ENCODE data around the gene SCLT1.

DNA sequence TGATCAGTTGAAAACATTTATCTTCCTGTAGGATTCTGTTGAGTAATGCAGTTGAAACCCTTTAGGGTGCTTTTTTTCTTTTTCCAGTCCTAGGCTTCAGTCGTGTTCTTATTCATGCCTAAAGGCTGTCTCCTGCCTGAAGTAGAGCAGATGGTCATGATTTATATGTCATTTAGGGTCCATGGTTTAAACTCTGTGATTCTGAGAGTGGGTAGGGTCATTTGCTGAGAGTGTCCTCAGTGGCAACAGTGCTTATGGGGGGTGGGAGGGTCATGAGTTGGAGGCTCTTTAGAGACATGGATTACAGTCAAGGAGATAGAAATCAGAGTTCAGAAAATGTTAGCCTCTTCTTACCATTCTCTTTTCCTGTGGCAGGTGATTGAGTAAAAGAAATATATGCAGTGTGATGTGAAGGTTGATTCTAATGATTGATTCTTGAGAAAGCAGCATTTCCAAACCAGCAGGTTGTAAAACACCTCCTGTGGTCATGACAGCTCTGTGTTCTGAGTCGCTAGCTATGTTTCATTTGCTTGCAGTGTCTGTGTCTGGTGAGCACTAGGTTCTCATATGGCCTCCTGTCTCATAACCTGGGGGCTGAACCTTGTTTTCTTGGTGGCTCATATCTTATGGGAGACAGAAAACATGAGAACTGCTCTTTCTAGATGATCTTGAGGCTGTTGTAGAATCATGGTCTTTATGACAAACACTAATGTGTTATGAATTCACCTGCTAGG is 223.4 kb downstream of the SCLT1 start:
- no peak for TF ChIP-seq POLR2A (IDR thresholded peaks at IDR 0.05)
- TF ChIP-seq EP300 (IDR thresholded peaks at IDR 0.05): no peak
- no peak for TF ChIP-seq CTCF (IDR thresholded peaks at IDR 0.05)
- TF ChIP-seq POLR2AphosphoS5 (IDR thresholded peaks at IDR 0.05): no peak

Data from sigmoid colon (tissue), 4 donors.